Osteoblast (primary cell): ENCODE measurements around the gene TTC9B. TPM values are rescaled to one million over a fixed set of nuclear protein-coding genes. Genes with fewer than 3 reads are reported as not detected.
"Not testable (repeated sequence)": the region's sequence is repeated elsewhere in the genome, so short reads cannot be mapped to it uniquely, and the experiment has no call there.

ENCODE experiments used
- DNase-seq: peaks from one replicate; pipeline ENCODE4 v3.0.0; 2011; ENCODE audit warnings: low spot score, mixed read lengths; ENCODE audit not compliant: insufficient read length; ENCODE audit errors: missing footprints
- H2AFZ ChIP-seq: 2 replicates; pipeline ENCODE4 v1.6.0; 2011; ENCODE audit warnings: mild to moderate bottlenecking, low read length
- H3K27ac ChIP-seq: 2 replicates; pipeline ENCODE4 v1.5.1; 2011; ENCODE audit warnings: mild to moderate bottlenecking, low read depth, low read length, moderate library complexity
- H3K27me3 ChIP-seq: 2 replicates; pipeline ENCODE4 v1.6.0; 2012; ENCODE audit warnings: mild to moderate bottlenecking, control low read depth, inconsistent platforms, low read length, moderate library complexity; ENCODE audit not compliant: insufficient read depth
- H3K36me3 ChIP-seq: 2 replicates; pipeline ENCODE4 v1.5.1; 2011; ENCODE audit warnings: mild to moderate bottlenecking, low read length, control low read depth, moderate library complexity; ENCODE audit not compliant: insufficient read depth
- H3K4me1 ChIP-seq: 2 replicates; pipeline ENCODE4 v1.5.1; 2011; ENCODE audit warnings: mild to moderate bottlenecking, low read length, control low read depth, moderate library complexity; ENCODE audit not compliant: insufficient read depth
- H3K4me2 ChIP-seq: 2 replicates; pipeline ENCODE4 v1.6.0; 2011; ENCODE audit warnings: mild to moderate bottlenecking, low read length; ENCODE audit not compliant: insufficient read depth
- H3K4me3 ChIP-seq: fragments of 200-600 bp; sonication (generic); 3 replicates; pipeline ENCODE4 v1.5.1; 2012; ENCODE audit warnings: mild to moderate bottlenecking, low read length, inconsistent platforms; ENCODE audit not compliant: insufficient read depth
- H3K79me2 ChIP-seq: 2 replicates; pipeline ENCODE4 v1.6.0; 2012; ENCODE audit warnings: mild to moderate bottlenecking, low read length, control low read depth, inconsistent platforms; ENCODE audit not compliant: insufficient read depth
- H3K9me3 ChIP-seq: 2 replicates; pipeline ENCODE4 v1.5.1; 2011; ENCODE audit warnings: low read depth, low read length, control low read depth
- H4K20me1 ChIP-seq: 2 replicates; pipeline ENCODE4 v1.6.0; 2012; ENCODE audit warnings: mild to moderate bottlenecking, low read length, control low read depth; ENCODE audit not compliant: insufficient read depth
- total RNA-seq: library from RNA; depleted of rRNA; stranded (reverse); fragments of >200 nt; gene quantifications from 2 replicates; pipeline ENCODE4 v1.2.3, GENCODE V29; 2012
- TF ChIP-seq, protein P1 (sequence below): IDR thresholded peaks from 2 replicates; pipeline ENCODE4 v1.5.1; 2011; ENCODE audit warnings: mild to moderate bottlenecking, low read depth, low read length, moderate library complexity; ENCODE audit errors: extremely low read depth

TTC9B gene
- total RNA-seq, 1 donor, result not detected

DNA sequence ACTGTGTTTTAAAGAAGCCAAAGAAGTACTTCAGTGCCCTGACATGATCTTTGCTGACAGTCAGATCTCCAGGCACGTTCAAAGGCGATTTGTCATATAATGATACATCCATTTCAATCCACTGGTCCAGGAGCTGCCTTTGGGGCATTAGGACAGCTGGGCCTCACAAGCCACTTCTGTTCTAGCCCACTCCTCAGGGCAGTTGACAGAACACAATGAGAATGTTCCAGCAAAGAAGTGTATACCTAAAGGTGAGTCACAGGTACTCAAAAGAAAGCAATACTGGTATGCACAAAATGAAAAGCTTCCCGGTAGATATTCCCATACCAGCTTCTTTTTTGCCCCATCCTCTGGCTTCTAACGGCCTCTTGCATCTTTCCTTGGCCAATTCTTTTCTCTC is 39.4 kb downstream of the TTC9B start:
- H2AFZ ChIP-seq, result no peak overlapping the region
- H3K4me2 ChIP-seq, result no peak overlapping the region
- no peaks in the 10 kb centered on the region for H3K9me3 ChIP-seq
- H4K20me1 ChIP-seq, result no peaks in the 10 kb centered on the region
- no peaks in the 10 kb centered on the region for H3K79me2 ChIP-seq
- H3K4me3 ChIP-seq, result no peak overlapping the region
- no peaks in the 10 kb centered on the region for H3K36me3 ChIP-seq
- no peak for DNase-seq
- TF ChIP-seq, protein P1, sequence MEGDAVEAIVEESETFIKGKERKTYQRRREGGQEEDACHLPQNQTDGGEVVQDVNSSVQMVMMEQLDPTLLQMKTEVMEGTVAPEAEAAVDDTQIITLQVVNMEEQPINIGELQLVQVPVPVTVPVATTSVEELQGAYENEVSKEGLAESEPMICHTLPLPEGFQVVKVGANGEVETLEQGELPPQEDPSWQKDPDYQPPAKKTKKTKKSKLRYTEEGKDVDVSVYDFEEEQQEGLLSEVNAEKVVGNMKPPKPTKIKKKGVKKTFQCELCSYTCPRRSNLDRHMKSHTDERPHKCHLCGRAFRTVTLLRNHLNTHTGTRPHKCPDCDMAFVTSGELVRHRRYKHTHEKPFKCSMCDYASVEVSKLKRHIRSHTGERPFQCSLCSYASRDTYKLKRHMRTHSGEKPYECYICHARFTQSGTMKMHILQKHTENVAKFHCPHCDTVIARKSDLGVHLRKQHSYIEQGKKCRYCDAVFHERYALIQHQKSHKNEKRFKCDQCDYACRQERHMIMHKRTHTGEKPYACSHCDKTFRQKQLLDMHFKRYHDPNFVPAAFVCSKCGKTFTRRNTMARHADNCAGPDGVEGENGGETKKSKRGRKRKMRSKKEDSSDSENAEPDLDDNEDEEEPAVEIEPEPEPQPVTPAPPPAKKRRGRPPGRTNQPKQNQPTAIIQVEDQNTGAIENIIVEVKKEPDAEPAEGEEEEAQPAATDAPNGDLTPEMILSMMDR, result no peak
- no peaks in the 10 kb centered on the region for H3K27me3 ChIP-seq
- no peaks in the 10 kb centered on the region for H3K4me1 ChIP-seq
- no peak overlapping the region for H3K27ac ChIP-seq

DNA sequence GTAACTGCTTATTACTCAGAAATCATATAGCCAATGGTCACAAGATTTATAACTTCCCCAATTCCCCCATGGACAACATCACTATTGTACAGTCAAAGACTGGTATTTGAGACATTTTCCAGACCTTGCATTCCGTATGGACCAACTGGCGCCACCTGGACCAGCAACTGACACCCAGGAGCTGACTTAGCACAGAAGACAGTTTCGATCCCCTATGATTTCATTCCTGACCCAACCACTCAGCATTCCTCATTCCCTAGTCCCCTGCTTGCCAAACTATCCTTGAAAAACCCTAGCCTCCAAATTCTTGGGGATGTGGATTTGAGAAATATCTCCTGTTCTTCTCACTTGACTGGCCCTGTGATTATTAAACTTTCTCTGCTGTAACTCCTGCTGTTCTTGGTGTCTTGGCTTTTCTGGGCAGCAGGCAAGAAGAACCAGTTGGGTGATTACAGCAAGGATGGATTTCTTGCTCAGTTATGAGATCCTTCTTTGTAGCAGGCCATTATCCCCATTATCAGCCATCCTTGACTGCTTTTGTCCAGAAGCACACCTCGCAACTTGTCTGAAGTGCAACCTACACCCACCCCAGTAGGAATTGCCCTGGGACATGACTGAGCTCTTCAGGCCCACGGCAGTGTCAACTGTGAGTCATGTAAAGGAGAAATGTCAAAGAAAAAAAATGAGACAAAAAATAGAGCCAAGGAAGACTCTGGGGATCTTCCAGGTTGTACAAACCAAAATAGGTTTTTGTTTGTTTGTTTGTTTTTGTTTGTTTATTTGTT is 40.7 kb downstream of the TTC9B start:
- Histone ChIP-seq H3K9me3 (no peaks in the 10 kb centered on the region), H4K20me1 (no peaks in the 10 kb centered on the region), H3K4me2 (no peak overlapping the region), H3K4me1 (no peaks in the 10 kb centered on the region), H3K27me3 (no peaks in the 10 kb centered on the region), H3K36me3 (no peaks in the 10 kb centered on the region), H3K79me2 (no peaks in the 10 kb centered on the region), H3K4me3 (no peak overlapping the region), H2AFZ (no peak overlapping the region), H3K27ac (no peak overlapping the region)
- DNase-seq, result no peak
- TF ChIP-seq, protein P1, result no peak

DNA sequence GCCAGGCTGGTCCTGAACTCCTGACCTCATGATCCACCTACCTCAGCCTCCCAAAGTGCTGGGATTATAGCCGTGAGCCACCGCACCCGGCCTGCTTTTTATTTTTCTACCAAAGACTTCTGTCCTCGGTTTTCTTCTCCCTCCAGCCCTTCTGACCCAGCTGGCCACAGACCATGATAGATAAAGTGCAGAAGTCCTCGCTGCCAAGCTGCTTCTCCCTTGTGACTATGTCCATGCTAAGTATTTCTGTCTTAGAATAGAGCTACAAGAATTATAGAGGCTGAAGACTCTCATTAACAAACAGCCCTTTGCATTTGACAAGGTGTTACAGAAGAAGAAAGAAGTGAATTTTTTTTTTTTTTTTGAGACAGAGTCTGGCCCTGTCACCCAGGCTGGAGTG is 42.4 kb downstream of the TTC9B start:
- H3K36me3 ChIP-seq, result no peaks in the 10 kb centered on the region
- no peaks in the 10 kb centered on the region for H4K20me1 ChIP-seq
- no peaks in the 10 kb centered on the region for H3K4me1 ChIP-seq
- H2AFZ ChIP-seq, result no peak overlapping the region
- H3K79me2 ChIP-seq, result no peaks in the 10 kb centered on the region
- no peak for DNase-seq
- no peak overlapping the region for H3K27ac ChIP-seq
- no peaks in the 10 kb centered on the region for H3K27me3 ChIP-seq
- no peak overlapping the region for H3K4me2 ChIP-seq
- TF ChIP-seq, protein P1, result no peak
- H3K9me3 ChIP-seq, result no peaks in the 10 kb centered on the region
- no peak overlapping the region for H3K4me3 ChIP-seq

DNA sequence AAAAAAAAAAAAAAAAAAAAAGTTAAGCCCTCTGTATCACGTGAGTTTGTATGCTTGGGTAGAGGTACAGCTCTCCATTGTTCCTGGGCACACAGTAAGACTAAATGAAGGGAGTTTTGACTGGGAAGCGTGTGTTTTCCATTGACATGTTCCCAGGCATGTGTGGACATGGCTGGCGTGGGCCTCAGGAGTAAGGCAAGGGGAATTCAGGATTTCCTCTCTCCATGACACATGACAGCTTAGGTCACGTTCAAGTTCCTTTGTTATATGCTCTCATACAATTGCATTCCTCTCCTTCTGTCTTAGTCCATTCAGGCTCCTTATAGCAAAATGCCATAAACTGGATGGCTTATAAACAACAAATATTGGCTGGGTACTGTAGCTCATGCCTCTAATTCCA is 44.1 kb downstream of the TTC9B start:
- Histone ChIP-seq H3K27ac (no peak overlapping the region), H3K9me3 (no peaks in the 10 kb centered on the region), H3K79me2 (no peaks in the 10 kb centered on the region), H4K20me1 (no peaks in the 10 kb centered on the region), H3K4me2 (no peak overlapping the region), H3K4me3 (no peak overlapping the region), H2AFZ (no peak overlapping the region), H3K27me3 (no peaks in the 10 kb centered on the region), H3K4me1 (no peaks in the 10 kb centered on the region), H3K36me3 (no peaks in the 10 kb centered on the region)
- DNase-seq, result no peak
- TF ChIP-seq, protein P1, result no peak

DNA sequence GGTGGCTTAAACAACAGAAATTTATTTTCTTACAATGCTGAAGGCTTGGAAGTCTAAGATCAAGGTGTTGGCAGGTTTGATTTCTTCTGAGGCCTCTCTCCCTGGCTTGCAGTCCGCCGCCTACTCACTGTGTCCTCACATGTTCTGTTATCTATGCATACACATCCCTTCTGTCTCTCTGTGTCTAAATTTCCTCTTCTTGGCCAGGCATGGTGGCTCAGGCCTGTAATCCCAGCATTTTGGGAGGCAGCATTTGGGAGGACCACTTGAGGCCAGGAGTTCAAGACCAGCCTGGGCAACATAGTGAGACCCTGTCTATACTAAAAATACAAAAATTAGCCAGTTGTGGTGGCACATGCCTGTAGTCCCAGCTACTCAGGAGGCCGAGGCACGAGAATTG is 46.9 kb downstream of the TTC9B start:
- not testable (repeated sequence) for H3K4me1 ChIP-seq, H3K9me3 ChIP-seq, H3K79me2 ChIP-seq, H3K27me3 ChIP-seq, H3K4me3 ChIP-seq, H3K4me2 ChIP-seq, DNase-seq, H4K20me1 ChIP-seq, H2AFZ ChIP-seq, H3K27ac ChIP-seq, H3K36me3 ChIP-seq

DNA sequence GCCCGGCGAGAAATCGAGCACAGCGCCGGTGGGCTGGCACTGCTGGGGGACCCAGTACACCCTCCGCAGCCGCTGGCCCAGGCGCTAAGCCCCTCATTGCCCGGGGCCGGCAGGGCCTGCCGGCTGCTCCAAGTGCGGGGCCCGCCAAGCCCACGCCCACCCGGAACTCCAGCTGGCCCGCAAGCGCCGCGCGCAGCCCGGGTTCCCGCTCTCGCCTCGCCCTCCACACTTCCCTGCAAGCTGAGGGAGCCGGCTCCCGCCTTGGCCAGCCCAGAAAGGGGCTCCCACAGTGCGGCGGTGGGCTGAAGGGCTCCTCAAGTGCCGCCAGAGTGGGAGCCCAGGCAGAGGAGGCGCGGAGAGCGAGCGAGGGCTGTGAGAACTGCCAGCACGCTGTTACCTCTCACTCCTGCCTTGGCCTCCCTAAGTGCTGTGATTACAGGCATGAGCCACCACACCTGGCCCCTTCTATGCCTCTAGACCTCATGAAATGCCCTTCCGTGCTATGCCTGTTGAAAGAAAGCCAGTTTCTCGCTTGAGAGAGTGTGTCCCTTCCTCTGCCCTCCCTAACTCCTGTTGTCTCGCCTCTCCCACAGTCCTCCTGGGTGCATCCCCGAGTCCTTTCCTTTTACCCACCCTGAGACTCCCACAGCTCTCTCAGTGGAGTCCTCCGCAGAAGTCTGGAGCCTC is 47.7 kb downstream of the TTC9B start:
- H3K4me1 ChIP-seq, H3K79me2 ChIP-seq, H3K27ac ChIP-seq, H3K9me3 ChIP-seq, DNase-seq, H3K36me3 ChIP-seq, H3K4me2 ChIP-seq, H3K27me3 ChIP-seq, H2AFZ ChIP-seq, H4K20me1 ChIP-seq, H3K4me3 ChIP-seq: not testable (repeated sequence)
